GM18907 (cell line): ENCODE results near the gene XPNPEP2.
"Not testable (repeated sequence)": the region's sequence is repeated elsewhere in the genome, so short reads cannot be mapped to it uniquely, and the experiment has no call there.

Source experiments
- ATAC-seq: cut with Tn5 transposase; IDR thresholded peaks from one replicate; pipeline ENCODE4 v1.9.1; 2021; ENCODE audit warnings: mild to moderate bottlenecking, moderate library complexity; ENCODE audit not compliant: unreplicated experiment

XPNPEP2 gene

DNA sequence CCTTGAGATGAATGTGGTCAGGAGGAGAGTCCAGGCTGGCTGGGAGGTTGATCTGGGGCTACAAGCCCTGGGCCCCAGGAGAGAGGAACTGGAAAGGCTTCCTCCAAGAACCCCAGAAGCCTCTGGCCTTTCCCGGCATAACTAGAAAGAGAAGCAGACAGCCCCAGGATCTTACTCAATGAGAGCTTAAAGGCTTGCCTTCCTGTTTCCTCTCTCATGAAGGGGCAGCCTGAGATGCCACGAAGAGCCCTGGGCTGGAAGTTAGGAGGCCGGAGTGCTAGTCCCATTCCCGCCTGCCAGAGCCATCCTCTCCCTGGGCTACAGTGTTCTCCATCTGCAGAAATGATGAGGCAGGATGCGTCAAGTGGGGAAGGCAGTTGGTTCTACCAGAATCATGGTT, 20.1 kb upstream of the XPNPEP2 start:
- no peak for ATAC-seq

DNA sequence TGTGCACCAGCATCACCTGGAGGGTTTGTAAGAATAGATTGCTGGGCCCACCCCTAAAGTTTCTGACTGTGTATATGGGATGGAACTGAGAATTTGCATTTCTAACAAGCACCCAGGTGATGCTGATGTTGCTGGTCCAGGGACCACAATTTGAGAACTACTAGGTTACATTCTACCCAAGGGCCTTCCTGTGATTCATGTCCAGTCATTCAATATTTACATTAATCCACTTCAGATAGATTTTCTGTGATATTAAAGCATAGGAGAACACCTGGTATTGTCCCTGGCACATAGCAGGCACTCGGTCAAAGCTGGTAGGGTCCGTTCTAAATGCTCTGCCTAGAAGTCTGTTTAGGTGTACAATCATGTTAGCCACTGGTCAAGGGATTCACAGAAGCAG, 19.5 kb upstream of the XPNPEP2 start:
- no peak for ATAC-seq

DNA sequence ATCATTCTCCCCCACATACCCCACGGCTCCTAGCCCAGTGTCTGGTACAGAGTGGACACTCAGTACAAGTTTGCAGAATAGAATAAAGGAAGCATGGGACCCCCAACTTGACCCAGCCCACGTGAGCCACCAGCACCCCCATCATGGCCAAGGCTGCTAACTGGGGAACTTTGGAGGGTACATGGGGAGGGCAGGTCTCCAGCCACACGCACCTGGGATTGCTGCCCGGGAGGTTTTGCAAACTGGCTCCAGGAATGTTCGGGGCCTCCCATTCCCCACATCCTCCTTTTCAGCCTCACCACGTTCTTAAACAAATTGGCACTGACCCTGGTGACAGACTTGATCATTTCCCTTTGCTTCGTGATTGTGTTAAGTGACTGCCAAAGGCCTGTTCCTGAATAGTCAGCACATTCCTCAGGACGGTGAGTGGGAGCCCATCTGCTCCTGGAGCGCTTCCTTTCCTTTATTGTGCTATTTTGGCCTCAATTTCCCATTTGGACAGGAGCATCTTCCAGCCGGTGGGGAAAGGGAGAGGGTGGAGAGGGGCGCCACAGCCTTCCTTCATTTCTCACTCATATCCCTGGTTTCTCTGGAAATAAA, 18.7 kb upstream of the XPNPEP2 start:
- no peak for ATAC-seq

DNA sequence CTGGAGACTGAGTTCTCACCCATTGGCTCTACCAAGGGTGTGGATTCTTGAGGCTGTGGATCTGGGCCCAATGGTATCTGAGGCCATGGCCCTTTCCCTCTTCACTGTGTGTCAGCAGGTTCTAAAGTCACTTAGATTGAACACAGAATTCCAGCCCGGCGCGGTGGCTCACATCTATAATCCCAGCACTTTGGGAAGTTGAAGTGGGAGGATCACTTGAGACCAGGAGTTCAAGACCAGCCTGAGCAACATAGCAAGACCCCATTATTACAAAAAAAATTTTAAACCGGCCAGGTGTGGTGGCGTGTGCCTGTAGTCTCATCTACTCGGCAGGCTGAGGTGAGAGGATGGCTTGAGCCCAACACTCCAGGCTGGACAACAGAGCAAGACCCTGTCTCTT, 18.0 kb upstream of the XPNPEP2 start:
- no peak for ATAC-seq

DNA sequence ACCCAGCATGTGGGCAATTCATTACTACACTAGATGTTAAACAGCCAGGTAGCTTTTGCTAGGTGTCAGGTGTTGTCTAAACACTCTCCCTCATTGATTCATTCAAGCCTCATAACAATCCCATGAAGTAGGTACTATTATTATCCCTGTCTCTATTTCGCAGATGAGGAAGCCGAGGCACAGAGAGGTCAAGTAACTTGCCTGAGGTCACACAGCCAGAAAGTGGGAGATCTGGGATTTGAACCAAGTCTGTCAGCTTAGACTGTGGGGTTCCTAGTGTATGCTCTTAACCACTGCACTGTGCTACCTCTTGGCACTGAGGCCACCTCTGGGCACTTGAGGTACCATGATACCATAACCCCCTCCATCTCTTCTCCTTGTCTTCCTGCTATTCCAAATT, 17.4 kb upstream of the XPNPEP2 start:
- ATAC-seq, result no peak

DNA sequence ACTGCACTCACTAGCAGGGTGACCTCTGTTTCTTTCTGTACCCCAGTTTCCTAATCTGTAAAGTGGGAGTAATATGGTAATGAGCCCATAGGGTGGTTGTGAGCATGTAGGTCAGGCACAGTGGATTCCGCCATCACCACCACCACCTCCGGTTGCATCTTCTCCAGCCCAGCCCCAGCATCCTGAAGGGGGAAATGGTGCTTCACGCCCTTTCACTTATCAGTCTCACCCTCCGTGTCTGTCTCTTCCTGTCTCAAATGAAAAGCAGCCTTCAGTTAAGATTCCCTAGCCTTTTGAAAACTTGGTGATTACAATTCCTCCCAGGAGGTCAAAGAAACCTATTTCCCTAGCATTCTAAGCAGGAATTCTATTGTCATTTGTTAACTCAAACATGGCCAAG, 16.9 kb upstream of the XPNPEP2 start:
- ATAC-seq, result no peak

DNA sequence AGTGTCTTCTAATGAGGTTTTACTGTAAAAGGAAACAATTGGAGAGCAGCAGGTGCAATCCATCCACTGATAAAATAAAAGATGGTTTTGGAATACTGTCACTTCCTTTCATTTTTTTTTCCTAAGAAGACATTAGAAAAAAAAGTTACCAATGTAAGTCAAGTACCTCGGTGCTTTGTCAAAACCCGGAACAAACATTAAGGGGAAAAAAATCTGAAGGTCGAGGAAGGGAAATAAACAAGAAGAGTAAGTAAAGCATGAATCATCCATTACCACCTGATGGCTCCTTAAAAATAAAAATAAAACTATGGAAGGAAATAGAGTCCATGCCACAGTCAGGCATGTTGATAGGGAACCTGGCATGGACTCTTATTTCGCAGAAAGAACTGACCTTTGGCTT, 15.3 kb upstream of the XPNPEP2 start:
- no peak for ATAC-seq

DNA sequence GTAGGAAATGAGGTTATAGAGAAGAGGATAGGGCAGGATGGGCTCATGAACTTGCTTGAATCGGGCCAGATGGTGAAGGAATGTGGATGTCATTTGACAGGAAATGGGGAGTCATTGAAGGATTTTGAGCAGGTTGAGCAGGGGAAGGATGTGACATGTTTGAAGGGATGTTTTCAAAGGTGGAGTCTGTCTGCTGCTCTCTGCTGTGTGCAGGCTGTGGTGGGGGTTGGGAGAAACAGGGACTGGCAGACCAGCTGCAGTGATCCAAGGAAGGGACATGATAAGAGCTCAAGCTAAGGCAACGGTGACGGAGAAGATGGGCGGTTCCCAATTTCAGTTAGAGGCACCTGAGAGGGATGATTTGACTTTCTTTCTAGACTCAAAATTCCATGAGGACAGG, 14.0 kb upstream of the XPNPEP2 start:
- no peak for ATAC-seq

DNA sequence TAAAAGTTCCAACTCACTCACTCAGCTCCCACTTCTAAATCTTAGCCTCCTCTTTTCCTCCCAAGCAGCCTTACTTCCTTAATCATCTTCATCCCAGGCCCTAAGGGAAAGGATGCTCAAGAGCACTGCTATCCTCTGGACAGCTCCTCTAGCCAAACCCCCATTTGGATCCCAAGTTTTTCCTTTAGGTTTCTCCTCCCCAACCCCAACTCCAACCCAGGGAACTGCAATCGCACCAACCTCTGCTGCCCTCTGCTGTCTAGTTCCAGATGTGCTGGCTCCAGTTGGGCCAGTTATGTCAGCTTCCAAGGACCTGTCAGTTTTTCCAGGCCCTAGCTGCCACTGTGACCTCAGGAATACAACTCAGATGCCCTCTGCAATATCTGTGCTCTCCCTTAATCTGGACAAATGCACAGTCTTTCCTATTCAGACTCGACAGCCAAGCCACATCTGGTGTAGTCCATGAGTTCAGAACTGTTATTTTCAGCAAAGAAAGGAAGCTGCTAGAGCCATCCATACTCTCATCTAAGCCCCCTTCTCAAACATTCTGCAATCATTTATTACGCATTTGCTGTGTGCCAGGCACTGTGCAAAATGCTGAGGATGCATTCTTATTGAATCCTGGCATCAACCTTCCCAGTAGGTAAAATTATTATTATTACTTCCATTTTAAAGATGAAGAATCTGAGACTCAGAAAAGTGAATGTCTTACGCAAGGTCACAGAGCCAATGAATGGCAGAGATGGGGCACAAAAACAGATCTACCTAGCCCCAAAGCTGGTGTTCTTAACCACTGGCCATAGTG, 12.3 kb upstream of the XPNPEP2 start:
- no peak for ATAC-seq

DNA sequence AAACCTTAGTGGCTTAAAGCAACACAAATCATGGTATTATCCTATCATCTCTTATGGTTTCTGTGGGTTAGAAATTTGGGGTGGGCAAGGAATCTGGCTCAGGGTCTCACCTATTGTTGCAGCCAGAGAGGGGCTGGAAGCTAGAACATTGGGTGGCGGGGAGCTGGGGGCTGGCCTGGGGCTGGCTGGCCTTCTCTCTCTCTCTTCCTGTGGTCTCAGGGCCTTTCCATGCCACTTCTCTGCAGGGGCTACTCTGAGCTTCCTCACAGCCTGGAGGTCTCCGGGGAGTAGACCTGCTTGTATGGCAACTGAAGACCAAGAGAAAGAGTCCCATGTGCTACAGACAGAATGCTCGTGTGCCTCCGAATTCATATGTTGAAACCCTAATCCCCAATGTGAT, 10.7 kb upstream of the XPNPEP2 start:
- no peak for ATAC-seq

DNA sequence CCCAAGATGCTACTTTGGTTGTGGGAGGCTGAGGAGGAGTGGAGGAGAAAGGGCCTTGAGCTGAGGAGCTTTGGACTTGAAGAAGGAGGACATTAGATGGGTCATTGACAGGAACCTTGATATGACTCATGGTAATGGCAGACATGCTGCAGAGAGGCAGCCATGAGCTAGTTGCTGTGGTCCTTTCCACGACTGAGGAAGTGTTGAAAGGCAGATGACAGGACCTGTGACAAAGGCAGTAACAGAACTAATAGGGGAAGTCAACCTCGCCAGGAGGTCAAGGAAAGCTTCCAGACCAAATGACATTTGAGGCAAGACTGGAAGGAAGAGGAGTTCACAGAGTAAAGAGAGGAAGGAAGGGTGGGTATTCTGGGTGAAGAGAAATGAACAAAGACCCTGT, 7.6 kb upstream of the XPNPEP2 start:
- no peak for ATAC-seq

DNA sequence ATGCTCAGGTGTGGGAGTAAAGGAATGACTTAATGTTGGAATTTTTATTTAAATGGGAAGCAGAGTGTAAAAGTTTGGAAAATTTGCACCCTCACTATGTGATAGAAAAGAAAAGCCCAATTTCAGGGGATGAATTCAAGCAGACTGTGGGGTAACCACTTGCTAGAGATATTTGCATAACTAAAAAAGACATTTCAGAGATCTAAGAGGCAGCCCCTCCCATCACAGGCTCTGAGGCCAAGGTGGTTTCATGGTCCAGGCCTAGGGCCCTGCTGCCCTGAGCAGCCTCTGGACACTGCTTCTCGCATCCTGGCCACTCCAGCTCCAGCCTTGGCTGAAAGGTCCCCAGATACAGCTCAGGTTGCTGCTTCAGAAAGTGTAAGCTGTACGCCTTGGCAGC, 5.9 kb upstream of the XPNPEP2 start:
- ATAC-seq, result no peak

DNA sequence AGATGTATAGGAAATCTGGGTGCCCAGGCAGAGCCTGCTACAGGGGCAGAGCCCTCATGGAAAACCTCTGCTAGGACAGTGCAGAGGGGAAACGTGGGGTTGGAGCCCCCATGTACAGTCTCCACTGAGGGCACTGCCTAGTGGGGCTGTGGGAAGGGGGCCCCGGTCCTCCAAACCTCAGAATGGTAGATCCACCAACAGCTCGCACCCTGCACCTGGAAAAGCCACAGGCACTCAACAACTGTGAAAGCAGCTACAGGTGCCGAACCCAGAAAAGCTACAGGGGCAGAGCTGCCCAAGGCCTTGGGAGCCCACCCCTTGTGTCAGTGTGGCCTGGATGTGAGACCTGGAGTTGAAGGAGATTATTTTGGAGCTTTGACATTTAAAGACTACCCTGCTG, 5.4 kb upstream of the XPNPEP2 start:
- no peak for ATAC-seq

DNA sequence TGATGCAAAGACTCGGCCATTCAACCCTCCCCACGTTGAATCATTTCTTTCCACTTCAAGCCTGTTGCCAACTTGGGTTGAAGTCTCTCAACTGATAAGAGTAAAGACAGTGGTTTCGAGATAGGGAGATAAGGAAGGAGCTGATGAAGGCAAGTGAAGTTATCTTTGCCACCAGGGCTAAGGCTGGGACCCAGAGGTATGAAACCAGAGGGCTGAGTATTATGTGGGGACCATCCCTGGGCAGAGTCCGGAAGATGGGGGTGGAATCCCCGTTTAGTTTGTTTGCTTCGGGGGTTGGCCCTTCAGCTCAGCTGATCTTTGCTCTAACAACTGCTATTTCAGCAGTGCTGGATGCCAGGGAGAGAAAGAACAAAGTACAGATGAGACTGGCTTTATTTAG, 2.3 kb upstream of the XPNPEP2 start:
- no peak for ATAC-seq

DNA sequence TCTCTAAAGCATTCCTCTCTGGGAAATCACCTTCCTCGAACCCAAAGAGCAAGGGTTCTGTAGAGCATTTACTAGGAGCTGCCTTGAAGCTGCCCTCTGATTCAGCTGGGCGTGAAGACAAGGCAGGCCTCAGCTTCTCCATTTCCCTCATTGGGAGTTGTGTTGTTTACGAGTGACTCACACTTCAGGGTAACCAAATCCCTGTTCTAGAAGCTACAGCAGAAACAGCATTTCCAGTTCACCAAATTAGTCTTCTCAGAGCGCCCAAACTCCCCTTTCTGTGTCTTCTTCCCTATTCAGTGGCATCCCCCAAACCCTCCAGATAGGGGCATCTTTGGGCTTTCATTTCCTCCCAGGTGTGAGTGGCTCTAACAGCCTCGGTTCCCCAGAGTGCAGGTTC, 863 bp upstream of the XPNPEP2 start:
- ATAC-seq, result no peak

DNA sequence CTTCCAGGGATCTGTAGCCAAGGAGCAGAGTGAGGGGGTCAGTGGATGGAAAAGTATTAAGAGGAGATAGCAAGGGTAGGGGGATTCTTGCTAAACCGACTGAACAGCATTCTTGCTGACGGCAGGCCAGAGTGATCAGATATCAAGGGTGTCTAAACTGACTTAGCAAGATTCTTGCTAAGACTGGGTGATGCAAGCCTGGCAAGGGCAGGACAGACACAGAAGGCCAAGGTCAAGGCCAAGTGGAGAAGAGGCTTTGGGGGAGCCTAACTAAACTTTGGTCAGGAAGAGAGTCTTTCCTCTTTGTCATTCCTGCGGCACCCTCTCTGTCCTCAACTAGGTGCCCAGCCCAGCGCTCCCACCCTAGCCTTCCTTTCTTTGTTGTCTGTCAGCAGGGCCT, 799 bp downstream of the XPNPEP2 start:
- ATAC-seq, result no peak

DNA sequence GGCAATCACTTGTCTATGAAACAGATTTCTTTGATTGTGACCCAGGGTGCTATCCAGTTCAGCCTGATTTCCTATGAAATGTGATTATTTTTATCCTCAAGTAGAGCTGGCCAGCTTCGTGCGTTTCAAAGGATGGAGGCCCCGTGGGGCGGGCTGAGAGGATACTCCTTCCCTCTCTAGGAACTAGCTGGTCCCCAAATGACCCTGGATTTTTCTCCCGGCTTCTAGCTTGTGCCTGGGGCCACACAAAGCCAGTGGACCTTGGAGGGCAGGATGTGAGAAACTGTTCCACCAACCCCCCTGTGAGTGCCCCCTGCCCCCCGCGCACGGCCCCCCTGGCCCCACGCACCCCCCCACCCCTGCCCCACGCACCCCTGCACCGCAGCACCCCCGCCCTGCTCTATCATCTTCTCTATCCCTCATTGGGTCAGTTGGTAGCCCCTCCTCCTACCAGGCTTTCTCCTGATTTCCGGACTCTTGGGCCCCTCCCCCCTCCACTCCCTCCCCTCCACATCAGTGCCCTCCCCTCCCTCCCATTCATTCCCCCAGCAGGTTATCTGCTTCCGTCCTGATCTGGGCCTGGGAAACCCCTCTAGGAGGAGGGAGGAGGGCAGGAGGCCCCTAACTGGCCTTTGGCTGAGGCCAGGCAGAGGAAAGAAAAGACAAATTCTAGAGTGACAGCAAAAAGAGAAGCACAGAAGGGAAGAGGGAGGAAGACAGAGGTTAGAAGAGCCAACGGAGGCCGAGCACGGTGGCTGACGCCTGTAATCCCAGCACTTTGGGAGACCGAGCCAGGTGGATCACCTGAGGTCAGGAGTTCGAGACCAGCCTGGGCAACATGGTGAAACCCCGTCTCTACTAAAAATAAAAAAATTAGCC, 3.3 kb downstream of the XPNPEP2 start:
- ATAC-seq, result no peak

DNA sequence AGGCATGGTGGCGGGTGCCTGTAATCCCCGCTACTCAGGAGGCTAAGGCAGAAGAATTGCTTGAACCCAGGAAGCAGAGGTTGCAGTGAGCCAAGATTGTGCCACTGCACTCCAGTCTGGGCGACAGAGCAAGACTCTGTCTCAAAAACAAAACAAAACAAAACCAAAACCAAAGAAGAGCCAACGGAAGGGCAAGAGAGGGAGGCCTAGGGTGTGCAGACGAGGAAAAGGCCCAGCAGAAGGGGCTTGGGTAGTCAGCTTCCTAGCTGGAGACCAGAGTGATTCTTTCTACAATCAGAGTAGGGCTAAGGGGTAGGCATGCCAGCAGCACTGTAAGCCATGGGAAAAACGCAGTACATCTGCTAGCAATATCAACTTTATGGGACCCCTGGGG, 4.0 kb downstream of the XPNPEP2 start:
- ATAC-seq, result not testable (repeated sequence)

DNA sequence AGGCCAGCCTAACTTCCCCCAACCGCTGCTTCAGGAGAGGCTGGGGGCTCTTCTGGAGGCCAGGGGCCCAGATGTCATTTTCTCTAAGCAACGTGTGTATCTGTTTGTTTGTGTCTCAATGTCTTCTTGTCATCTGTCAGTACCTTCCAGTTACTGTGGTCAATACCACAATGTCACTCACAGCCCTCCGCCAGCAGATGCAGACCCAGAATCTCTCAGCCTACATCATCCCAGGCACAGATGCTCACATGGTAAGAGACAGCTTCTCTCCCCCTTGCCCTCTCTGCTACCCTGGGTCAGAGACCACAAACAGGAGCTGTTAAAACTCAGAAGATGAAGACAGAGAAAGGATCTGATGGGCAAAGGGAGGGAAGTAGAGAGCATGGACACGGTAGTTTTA, 5.0 kb downstream of the XPNPEP2 start:
- no peak for ATAC-seq

DNA sequence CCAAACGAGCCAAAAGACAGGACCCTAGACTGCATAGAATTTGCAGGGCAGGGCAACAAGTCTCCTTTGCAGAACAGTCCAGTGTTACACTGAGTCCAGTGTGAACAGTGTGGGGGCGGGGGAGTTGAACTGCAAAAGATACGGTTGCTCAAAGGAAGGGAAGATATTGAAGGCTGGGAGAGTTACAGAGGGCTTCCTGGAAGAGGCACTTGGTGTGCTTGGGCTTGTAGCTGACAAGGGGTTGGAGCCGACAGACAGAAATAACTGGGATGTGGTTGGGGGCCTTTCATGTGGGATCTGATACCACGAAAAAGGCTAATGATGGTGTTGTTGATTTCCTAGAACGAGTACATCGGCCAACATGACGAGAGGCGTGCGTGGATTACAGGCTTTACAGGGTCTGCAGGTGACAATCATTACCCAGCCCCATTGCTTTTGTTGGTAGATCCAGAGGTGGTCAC, 6.1 kb downstream of the XPNPEP2 start:
- no peak for ATAC-seq

DNA sequence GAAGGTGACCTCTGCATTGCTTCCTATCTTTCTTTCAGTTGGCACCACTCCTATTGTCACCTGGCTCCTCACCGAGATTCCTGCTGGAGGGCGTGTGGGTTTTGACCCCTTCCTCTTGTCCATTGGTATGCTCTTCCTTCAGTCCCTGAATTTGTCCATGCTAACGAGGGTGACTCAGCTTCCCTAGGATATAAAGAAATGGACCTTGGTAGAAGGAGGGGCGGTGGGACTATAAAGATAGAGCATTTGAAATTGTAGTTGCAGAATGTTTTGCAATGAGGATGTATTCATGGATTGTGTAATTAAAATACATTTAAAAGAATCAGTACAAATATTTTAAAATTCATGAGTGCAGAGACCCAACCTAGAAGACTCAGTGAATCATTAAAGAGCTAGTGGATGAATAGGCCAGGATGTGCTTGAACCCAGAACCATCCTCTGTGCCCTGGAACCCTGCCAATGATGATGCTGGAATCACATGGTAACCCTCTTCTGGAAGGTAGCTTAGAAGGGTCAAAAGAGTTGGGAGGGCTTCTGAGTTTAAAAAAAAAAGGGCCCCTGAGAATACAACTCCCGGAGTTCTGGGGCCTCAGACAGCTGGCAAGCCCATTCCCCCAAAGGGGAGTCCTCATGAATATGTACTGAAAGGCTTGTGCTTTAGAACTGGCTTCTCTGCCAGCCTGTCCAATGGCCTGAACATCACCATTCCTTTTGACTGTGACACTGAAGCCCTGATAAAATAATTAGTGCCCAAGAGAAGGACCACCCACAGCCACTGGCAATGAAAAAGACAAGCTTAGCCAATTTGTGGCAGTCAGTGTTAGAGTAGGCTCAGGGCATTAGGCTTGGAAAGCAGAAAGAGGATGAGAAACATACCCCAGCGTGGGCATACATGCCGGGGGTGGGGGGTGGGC, 8.0 kb downstream of the XPNPEP2 start:
- no peak for ATAC-seq
